Prostate gland (tissue), 2 donors: ENCODE measurements around the gene TUBB2B.

ENCODE experiments used
- POLR2A ChIP-seq: fragments of 450-650 bp; IDR thresholded peaks from one replicate; pipeline ENCODE4 v1.6.1; 2016; ENCODE audit warnings: antibody characterized with exemption, mild to moderate bottlenecking
- TF ChIP-seq, protein P1 (sequence below), 4 experiments: fragments of 200-600 bp in 2 of 4; fragments of 450-650 bp in 2 of 4; sonication (generic) in 2 of 4; IDR thresholded peaks; 1 replicate in 3 of 4; 2 replicates in 1 of 4; pipeline ENCODE4 v1.5.1; 2016 to 2019; ENCODE audit warnings: antibody characterized with exemption in 4 of 4, mild to moderate bottlenecking in 2 of 4, moderate library complexity in 2 of 4

DNA sequence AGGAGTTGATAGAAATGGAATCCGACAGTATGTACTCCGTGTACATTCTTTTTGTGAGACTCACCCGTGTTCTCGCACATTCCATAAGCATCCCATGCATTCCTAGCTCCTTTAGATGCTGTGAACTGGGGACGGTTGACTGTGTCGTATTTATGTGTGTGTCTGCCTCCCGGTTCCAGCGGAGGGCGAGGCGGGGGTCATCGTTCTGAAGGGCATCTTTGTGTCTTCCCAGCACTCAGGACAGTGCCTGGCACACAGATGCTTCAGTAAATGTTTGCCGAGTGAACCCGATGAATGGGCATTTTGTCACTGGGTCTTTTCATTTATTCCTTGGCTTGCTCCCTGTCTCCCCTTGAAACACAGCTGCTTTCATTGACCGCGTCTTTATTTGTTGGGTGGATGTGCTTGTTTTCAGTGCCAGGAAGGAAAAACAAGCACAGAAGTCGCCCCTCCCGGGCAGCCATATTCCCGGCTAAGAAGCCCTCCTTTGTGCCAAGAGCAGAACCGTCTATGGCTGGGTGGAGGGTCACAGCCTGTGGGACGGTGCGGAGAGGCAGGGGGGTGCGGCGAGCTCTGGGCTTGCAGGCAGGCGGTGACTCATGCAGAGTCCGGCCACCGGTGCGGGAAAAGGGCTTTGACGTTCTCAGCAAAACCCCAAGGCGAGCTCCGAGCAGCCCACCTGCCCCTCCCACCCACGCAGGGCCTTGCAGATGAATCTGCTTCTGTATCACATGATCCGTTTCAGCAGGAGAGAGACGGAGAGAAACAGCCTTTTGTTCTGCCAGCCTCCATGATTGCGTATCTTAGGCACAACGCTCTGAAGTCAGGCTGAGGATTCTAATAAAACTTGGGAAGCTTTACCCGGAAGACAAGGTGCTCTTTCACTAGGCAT, 20.0 kb upstream of the TUBB2B start:
- TF ChIP-seq, protein P1, sequence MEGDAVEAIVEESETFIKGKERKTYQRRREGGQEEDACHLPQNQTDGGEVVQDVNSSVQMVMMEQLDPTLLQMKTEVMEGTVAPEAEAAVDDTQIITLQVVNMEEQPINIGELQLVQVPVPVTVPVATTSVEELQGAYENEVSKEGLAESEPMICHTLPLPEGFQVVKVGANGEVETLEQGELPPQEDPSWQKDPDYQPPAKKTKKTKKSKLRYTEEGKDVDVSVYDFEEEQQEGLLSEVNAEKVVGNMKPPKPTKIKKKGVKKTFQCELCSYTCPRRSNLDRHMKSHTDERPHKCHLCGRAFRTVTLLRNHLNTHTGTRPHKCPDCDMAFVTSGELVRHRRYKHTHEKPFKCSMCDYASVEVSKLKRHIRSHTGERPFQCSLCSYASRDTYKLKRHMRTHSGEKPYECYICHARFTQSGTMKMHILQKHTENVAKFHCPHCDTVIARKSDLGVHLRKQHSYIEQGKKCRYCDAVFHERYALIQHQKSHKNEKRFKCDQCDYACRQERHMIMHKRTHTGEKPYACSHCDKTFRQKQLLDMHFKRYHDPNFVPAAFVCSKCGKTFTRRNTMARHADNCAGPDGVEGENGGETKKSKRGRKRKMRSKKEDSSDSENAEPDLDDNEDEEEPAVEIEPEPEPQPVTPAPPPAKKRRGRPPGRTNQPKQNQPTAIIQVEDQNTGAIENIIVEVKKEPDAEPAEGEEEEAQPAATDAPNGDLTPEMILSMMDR (IDR thresholded peaks at IDR 0.05): no peak
- no peak for TF ChIP-seq POLR2A
